Activated T-helper 1 cell treated with anti-CD3 and anti-CD28 coated beads, Interleukin-2, amount 50 U/mL, for 16 hours (primary cell): ENCODE data around the gene C10orf105.

Source experiments
- DNase-seq, 2 donors: peaks; one replicate each; pipeline ENCODE4 v3.0.0-alpha.2; 2020; ENCODE audit warnings: low read depth in 1 of 2, low spot score in 1 of 2

C10orf105 gene

DNA sequence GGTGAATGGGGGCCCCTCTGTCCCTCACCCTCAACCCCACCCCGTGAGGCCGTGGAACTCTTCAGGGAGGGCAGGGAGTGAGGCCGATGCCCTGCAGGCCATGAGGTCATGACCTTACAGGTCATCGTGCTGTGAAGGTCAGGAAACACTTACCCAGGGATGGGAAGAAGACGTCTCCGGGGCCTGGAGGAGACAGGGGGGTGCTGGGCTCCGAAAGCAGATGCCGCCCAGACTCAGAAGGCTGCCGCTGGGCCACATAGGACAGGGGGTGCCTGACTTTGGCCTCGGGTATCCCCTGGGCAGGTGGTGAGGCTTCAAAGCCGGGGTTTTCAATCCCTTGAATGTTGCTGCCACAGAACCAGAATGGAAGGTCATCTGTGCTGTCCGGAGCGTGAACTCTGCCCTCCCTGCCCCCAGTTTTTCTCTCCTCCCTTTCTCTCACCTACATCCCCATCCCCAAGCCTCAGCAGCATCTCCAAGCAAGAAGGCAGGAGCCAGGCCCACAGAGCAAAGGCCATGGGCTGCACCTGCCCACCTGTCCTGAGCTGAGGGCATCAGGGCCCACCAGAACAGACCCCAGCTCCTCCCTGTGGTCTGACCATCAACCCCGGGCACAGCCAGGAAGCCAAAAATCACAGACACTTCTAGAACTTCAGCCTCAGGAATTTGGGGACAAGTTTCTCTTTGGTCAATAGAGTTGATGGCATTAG, 32.1 kb upstream of the C10orf105 start:
- DNase-seq: no peak

GRCh38 chr10:71750986-71751385, 31.4 kb upstream of the C10orf105 start:
- no peak for DNase-seq

- no peak for DNase-seq
Observed at GRCh38 chr10:71750124-71750841, 30.7 kb upstream of the C10orf105 start.

DNA sequence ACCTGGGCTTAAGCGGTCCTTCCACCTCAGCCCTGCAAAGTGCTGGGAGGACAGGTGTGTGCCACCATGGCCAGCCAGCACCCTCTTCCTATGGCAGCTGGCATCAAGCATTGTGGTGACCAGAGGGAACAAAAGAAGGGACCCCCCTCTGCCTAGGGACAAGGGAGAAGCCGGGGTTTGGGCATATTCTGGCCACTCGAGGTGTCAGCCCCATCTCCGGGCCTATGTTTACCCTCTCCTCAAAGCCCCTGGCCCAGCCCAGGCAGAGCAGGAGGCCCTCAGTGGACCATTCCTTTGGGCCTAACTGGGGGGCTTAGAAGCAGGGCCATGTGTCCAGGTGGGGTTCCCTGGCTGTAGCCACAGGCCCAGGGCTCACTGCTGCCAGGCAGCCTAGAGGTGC, 29.8 kb upstream of the C10orf105 start:
- DNase-seq: no peak

GRCh38 chr10:71748671-71749191, 29.2 kb upstream of the C10orf105 start:
- DNase-seq: peak; percentile 45 to 50

GRCh38 chr10:71747551-71748523, 28.3 kb upstream of the C10orf105 start:
- no peak for DNase-seq

DNA sequence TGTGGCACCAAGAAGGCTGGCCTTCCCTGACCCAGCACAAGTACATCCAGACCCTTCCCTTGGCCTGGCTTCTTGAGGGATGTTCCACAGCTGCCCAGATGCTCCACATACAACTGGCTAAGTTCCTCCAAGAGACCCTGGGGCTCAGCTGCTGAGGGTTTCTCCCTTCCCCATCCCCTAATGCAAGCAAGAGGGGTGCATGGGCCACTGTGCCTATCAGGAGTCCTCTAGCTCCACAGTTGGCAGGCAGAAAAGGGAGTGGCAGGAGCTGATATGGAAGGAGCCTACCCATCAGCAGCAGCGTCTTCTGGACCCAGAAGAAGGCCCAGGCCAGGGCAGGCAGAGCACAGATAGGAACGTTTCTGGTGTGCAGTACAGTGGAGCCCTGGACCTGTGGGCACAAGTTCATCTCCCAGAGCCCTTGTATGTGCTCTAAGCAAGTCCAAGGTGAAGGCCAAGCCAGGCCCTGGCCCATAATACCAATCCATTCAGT, 27.5 kb upstream of the C10orf105 start:
- no peak for DNase-seq

DNA sequence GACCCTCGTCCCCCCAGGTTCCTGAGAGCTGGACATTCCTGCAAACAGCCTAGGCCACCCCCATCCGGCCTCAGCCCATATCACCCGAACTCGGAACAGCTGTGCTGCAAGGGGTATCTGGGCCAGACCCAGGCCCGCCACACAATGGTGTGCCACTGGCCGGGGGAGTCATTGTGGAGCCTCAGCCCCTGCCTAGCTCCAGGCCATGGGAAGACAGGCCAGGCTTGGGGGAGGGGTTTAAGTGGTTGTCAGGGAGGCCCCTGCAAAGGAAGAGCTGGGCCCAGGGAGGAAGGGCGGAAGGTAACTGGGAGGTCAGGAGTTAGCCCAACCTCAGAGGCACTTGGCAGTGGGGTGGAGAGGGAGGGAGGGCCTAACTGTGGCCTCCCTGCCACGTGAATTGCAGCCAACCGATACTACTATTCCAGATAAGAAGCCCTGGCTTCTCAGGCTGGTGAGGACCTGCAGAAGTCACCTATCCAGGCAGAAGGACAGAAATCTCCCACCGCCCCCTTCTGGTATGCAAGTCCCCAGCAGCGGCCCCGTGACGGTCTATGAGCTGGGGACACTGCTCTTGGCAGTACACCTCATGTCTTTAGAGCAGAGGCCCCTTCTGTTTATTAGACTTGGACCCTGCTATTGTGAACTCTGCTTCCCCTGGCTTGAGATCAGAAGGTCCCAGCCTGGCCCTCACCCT, 26.9 kb upstream of the C10orf105 start:
- DNase-seq: no peak

- DNase-seq: no peak
Observed at GRCh38 chr10:71745664-71746250, 26.2 kb upstream of the C10orf105 start.

DNA sequence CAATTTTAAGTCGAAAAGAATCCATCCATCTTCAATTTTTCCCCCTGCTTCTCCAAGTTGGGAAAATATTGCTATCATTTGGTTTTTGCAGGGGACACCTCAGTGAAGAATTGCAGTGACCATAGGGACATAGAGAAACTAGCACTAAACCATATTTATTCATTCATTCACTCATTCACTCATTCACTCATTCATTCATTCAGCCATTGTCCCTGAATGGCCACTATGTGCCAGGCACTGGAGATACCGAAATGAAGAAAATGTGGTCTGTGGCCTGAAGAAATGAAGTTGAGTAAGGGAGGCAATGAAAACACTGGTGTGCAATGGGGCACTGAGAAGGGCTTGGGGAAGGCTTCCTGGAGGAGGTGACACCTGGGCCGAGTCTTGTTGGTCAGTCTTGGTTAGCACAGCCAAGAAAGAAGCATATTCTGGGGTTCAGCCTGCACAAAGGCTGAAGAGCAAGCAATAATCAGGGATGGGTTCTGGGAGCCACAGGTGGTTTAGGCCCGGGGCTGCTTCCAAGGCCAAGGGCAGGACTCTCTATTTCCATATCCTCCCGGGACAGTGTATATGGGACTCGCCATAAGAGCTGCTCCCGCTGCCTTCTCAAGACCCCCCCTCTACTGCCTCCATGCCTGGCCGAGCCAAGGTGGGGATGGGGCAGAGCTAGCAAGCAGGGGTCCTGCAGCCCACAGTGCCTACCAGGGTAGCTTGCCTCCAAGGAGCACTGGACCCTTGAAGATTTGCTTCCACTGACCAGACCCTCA, 25.5 kb upstream of the C10orf105 start:
- no peak for DNase-seq

- DNase-seq: no peak
Observed at GRCh38 chr10:71743866-71744265, 24.3 kb upstream of the C10orf105 start.

DNA sequence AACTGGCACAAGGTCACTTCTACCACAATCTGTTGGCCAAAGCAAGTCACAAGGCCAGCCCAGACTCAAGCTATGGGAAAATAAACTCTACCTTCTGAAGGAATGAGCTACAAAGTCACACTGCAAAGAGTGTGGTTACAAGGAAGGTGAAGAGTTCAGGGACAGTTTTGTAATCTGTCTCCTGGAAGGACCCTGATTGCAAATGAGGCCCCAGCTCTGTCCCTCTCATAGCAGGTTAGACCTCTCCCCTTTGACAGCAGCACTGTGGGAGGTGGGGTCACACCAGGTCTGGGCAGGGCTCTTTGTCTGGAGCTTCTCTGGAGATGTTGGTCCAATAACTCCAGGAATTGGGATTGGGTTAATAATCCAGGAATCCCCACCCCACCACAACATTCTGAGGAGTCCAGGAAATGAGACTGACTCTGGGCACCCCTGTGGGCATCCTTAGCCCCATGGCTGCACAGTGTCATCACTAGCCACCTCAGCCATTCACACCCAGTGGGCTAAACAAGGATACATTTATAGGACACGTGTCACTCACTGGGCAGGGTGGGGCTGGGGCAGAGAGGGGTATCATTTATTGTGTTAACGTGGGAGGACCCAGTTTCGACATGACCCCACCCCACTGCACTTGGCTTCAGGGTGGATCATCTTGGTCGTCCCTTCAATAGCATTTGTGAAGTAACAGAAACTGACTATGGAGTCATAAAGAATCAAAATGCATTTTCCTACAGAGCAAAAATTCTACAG, 23.7 kb upstream of the C10orf105 start:
- no peak for DNase-seq

DNA sequence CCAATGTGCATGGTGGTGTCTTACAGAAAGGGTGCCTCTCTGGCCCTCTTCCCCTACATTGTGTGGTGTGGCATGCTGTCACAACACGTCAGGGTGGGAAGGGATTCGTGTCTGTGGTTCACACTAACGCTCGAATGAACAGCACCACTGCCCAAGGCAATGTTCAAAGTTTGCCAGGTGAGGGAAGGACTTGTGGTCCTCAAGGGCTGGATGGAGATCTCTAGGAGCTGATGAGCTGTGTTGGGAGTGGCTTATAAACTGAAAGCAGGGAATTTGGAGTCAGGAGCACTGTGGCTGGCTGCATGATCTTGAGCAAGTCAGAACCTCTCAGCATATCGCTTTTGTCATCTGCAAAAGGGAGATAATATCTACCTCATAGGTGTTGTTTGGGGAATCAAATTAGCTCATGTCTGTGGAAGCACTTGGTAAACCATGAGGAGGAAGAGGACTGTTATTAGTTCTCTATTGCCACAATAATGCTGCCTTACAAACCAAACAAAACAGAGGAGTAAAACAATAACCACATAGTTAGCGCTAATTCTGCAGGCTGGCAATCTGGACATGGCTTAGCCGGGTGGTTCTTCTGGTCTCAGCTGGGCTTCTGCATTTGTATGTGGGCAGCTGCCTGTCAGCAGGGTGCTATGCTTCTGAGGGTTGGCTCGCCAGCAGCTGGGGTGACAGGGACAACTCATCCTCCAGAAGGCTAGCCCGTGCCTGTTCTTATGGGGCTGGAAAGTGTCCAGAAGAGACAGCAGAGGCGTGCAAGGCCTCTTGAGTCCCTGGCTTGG, 22.9 kb upstream of the C10orf105 start:
- no peak for DNase-seq

GRCh38 chr10:71741671-71742070, 22.1 kb upstream of the C10orf105 start:
- no peak for DNase-seq

GRCh38 chr10:71741029-71741428, 21.5 kb upstream of the C10orf105 start:
- no peak for DNase-seq

GRCh38 chr10:71740069-71740653, 20.6 kb upstream of the C10orf105 start:
- DNase-seq: no peak

- DNase-seq: no peak
Observed at GRCh38 chr10:71739358-71739900, 19.9 kb upstream of the C10orf105 start.
